A549 (cell line): ENCODE measurements around the gene IL17F. TPM values are rescaled to one million over a fixed set of nuclear protein-coding genes. Genes with fewer than 3 reads are reported as not detected.

Experiments used
- ATAC-seq, 2 experiments: fragments of 200-7000 bp in 1 of 2; fragments of >200 bp in 1 of 2; cut with Nextera tagmentation in 1 of 2; cut with Tn5 transposase in 1 of 2; 3 replicates each; pipeline versions ENCODE4 v1.8.0 to v1.9.1; 2018 to 2020; ENCODE audit warnings: mild to moderate bottlenecking in 1 of 2, moderate library complexity in 1 of 2
- CTCF ChIA-PET: fragments of 300-600 bp; sonication (Branson Sonifier 250); formaldehyde crosslinking; extraction: SDS; loops from one replicate; lab custom pipeline; 2021; ENCODE audit warnings: antibody characterized with exemption, inconsistent platforms; lab: Yijun Ruan, JAX
- POLR2A ChIA-PET: fragments of 350-600 bp; formaldehyde crosslinking; extraction: SDS; loops from one replicate; lab custom pipeline; 2021; ENCODE audit warnings: antibody characterized with exemption, inconsistent platforms; lab: Yijun Ruan, JAX
- DNase-seq, 2 experiments: peaks; one replicate each; pipeline versions ENCODE4 v3.0.0 to v3.0.0-alpha.2; 2011 to 2016; ENCODE audit warnings: low read depth in 1 of 2, low spot score in 1 of 2
- FAIRE-seq: peaks from 2 replicates; lab custom pipeline; 2011; peaks lifted over from hg19 to GRCh38; lab: Jason Lieb, UNC
- H3K27ac ChIP-seq, 2 experiments: fragments of >200 bp; sonication (Bioruptor Twin); formaldehyde crosslinking; 3 replicates each; pipeline ENCODE4 v1.5.1; 2016 to 2017
- H3K4me1 ChIP-seq: fragments of >200 bp; sonication (Bioruptor Twin); formaldehyde crosslinking; 3 replicates; pipeline ENCODE4 v1.6.1; 2016
- H3K4me2 ChIP-seq: fragments of >200 bp; sonication (Bioruptor Twin); formaldehyde crosslinking; 3 replicates; pipeline ENCODE4 v1.6.1; 2016
- H3K4me3 ChIP-seq: fragments of >200 bp; sonication (Bioruptor Twin); formaldehyde crosslinking; 3 replicates; pipeline ENCODE4 v1.5.1; 2016
- H3K9me3 ChIP-seq: fragments of >200 bp; sonication (Bioruptor Twin); formaldehyde crosslinking; 3 replicates; pipeline ENCODE4 v1.6.1; 2016
- ATOH8 ChIP-seq: fragments of 250-450 bp; sonication (Bioruptor Pico); IDR thresholded peaks from 2 replicates; pipeline ENCODE4 v1.5.0; 2020; ENCODE audit warnings: low read depth, mild to moderate bottlenecking, moderate library complexity
- BCL3 ChIP-seq: fragments of >200 bp; sonication (Bioruptor Twin); formaldehyde crosslinking; IDR thresholded peaks from 3 replicates; pipeline ENCODE4 v1.6.1; 2016
- CBX2 ChIP-seq: fragments of 200-600 bp; sonication (generic); IDR thresholded peaks from 2 replicates; pipeline ENCODE4 v1.6.1; 2016; ENCODE audit warnings: low read depth, mild to moderate bottlenecking, borderline replicate concordance
- CEBPB ChIP-seq, 2 experiments: fragments of >200 bp in 1 of 2; sonication (Bioruptor Twin) in 1 of 2; formaldehyde crosslinking in 1 of 2; IDR thresholded peaks; 2 replicates each; pipeline ENCODE4 v1.6.1; 2012 to 2016
- E2F6 ChIP-seq: IDR thresholded peaks from 2 replicates; pipeline ENCODE4 v1.6.1; 2012; ENCODE audit warnings: low read depth, borderline replicate concordance
- EHMT2 ChIP-seq: fragments of 200-600 bp; sonication (generic); IDR thresholded peaks from 2 replicates; pipeline ENCODE4 v1.6.1; 2016; ENCODE audit warnings: antibody characterized with exemption, low read depth, mild to moderate bottlenecking, moderate library complexity
- ELK1 ChIP-seq: fragments of 150-350 bp; IDR thresholded peaks from 2 replicates; pipeline ENCODE4 v1.6.1; 2014; ENCODE audit warnings: low read depth, mild to moderate bottlenecking, low read length
- EP300 ChIP-seq, 2 experiments: fragments of >200 bp; sonication (Bioruptor Twin); formaldehyde crosslinking; IDR thresholded peaks; 2 replicates in 1 of 2; 3 replicates in 1 of 2; pipeline ENCODE4 v1.6.1; 2016 to 2017
- FOSB ChIP-seq: fragments of 250-450 bp; sonication (Bioruptor Pico); IDR thresholded peaks from 2 replicates; pipeline ENCODE4 v1.5.0; 2020; ENCODE audit warnings: mild to moderate bottlenecking, moderate library complexity
- FOSL2 ChIP-seq, 2 experiments: fragments of 450-650 bp in 1 of 2; fragments of >200 bp in 1 of 2; sonication (Bioruptor Twin) in 1 of 2; formaldehyde crosslinking; IDR thresholded peaks; 2 replicates each; pipeline versions ENCODE4 v1.5.0 to v1.6.1; 2016 to 2020; ENCODE audit warnings: mild to moderate bottlenecking in 1 of 2, moderate library complexity in 1 of 2
- FOXS1 ChIP-seq: fragments of 250-450 bp; sonication (Bioruptor Pico); IDR thresholded peaks from 2 replicates; pipeline ENCODE4 v1.5.0; 2020; ENCODE audit warnings: mild to moderate bottlenecking, moderate library complexity
- GATA3 ChIP-seq: IDR thresholded peaks from 2 replicates; pipeline ENCODE4 v1.6.1; 2012; ENCODE audit warnings: borderline replicate concordance
- HEYL ChIP-seq: fragments of 250-450 bp; sonication (Bioruptor Pico); IDR thresholded peaks from 2 replicates; pipeline ENCODE4 v1.8.0; 2021; ENCODE audit warnings: mild to moderate bottlenecking, moderate library complexity
- HOXA7 ChIP-seq: fragments of 250-450 bp; sonication (Bioruptor Pico); IDR thresholded peaks from 2 replicates; pipeline ENCODE4 v1.5.0; 2020; ENCODE audit warnings: mild to moderate bottlenecking, moderate library complexity
- KDM5A ChIP-seq: fragments of 200-600 bp; sonication (generic); IDR thresholded peaks from 2 replicates; pipeline ENCODE4 v1.6.1; 2016; ENCODE audit warnings: antibody characterized with exemption, mild to moderate bottlenecking
- MAX ChIP-seq: IDR thresholded peaks from 2 replicates; pipeline ENCODE4 v1.6.1; 2012
- MAZ ChIP-seq: fragments of 150-350 bp; IDR thresholded peaks from 2 replicates; pipeline ENCODE4 v1.6.1; 2014; ENCODE audit warnings: antibody characterized with exemption, low read depth, low read length, borderline replicate concordance
- NR3C1 ChIP-seq: fragments of >200 bp; sonication (Bioruptor Twin); formaldehyde crosslinking; IDR thresholded peaks from 3 replicates; pipeline ENCODE4 v1.6.1; 2017
- POLR2A ChIP-seq: IDR thresholded peaks from 2 replicates; pipeline ENCODE4 v1.6.1; 2012; ENCODE audit warnings: mild to moderate bottlenecking, low read length
- REST ChIP-seq: fragments of 200-600 bp; sonication (generic); IDR thresholded peaks from 2 replicates; pipeline ENCODE4 v1.6.1; 2016; ENCODE audit warnings: antibody characterized with exemption, mild to moderate bottlenecking, moderate library complexity
- RFX5 ChIP-seq: fragments of 450-650 bp; IDR thresholded peaks from 2 replicates; pipeline ENCODE4 v1.7.1; 2014; ENCODE audit warnings: antibody characterized with exemption, mild to moderate bottlenecking, moderate library complexity
- SMC3 ChIP-seq: fragments of >200 bp; sonication (Bioruptor Twin); formaldehyde crosslinking; IDR thresholded peaks from 3 replicates; pipeline ENCODE4 v1.6.1; 2018; ENCODE audit warnings: inconsistent platforms
- TP53 ChIP-seq: fragments of 250-450 bp; sonication (Bioruptor Pico); IDR thresholded peaks from 2 replicates; pipeline ENCODE4 v1.5.0; 2021; ENCODE audit warnings: mild to moderate bottlenecking, moderate library complexity
- USF2 ChIP-seq: fragments of 450-650 bp; IDR thresholded peaks from 2 replicates; pipeline ENCODE4 v1.6.1; 2014; ENCODE audit warnings: antibody characterized with exemption
- ZC3H11A ChIP-seq: fragments of 450-650 bp; IDR thresholded peaks from 2 replicates; pipeline ENCODE4 v1.6.1; 2014; ENCODE audit warnings: antibody characterized with exemption, mild to moderate bottlenecking
- ZNF302 ChIP-seq: fragments of 250-450 bp; sonication (Bioruptor Pico); IDR thresholded peaks from 2 replicates; pipeline ENCODE4 v1.9.0; 2021; ENCODE audit warnings: inconsistent platforms, mild to moderate bottlenecking, moderate library complexity
- WGBS: methylation state at CpG from one replicate; pipeline ENCODE4 v1.1.6; 2017; ENCODE audit errors: missing lambda C conversion rate; 5-methylcytosine and 5-hydroxymethylcytosine counted together
- polyA plus RNA-seq, 4 experiments: library from polyadenylated mRNA; depleted of rRNA in 3 of 4; stranded (reverse); fragments of >200 nt; fragmentation: RNase III in 1 of 4; extraction: RNeasy Plus Mini Kit Qiagen cat#74134 plus additional on column Dnase treatment in 1 of 4; gene quantifications; 2 replicates in 3 of 4; 3 replicates in 1 of 4; pipeline ENCODE4 v1.2.3, GENCODE V29; 2011 to 2017

Gene IL17F
- polyA plus RNA-seq, 2 of the 4 experiments (the other 2 are of a cell fraction): not detected

- Histone ChIP-seq H3K4me1 (no peaks in the 10 kb centered on the region), H3K27ac (no peak overlapping the region), H3K9me3 (no peaks in the 10 kb centered on the region), H3K4me2 (no peak overlapping the region), H3K4me3 (no peak overlapping the region)
- TF ChIP-seq HOXA7 (CRISPR knock-in tag) (no peak), HEYL (no peak), POLR2A (no peak), KDM5A (no peak), ATOH8 (CRISPR knock-in tag) (no peak), E2F6 (no peak), ZNF302 (CRISPR knock-in tag) (no peak), ZC3H11A (no peak), CBX2 (no peak), RFX5 (no peak), EP300 (IDR thresholded peaks at IDR 0.05) (no peak)
- FAIRE-seq (no peak), ATAC-seq (no peak), DNase-seq (no peak)
- ChIA-PET CTCF (no interaction called here), POLR2A (no interaction called here)
- WGBS: 9% methylated on average over 3 of the region's 3 CpGs
Observed at GRCh38 chr6:52190409-52190808, 53.9 kb downstream of the IL17F start.

GRCh38 chr6:52189974-52190373 is 54.3 kb downstream of the IL17F start:
- H3K27ac ChIP-seq: no peak overlapping the region
- no peaks in the 10 kb centered on the region for H3K9me3 ChIP-seq
- no peak for ATAC-seq
- WGBS: 21% methylated on average over 2 of the region's 2 CpGs
- TF ChIP-seq GATA3 (no peak), TP53 (CRISPR knock-in tag) (no peak), NR3C1 (no peak), HOXA7 (CRISPR knock-in tag) (no peak), ELK1 (no peak), CEBPB (IDR thresholded peaks at IDR 0.05) (no peak), ZC3H11A (no peak), FOSL2 (IDR thresholded peaks at IDR 0.05) (no peak), FOSL2 (CRISPR knock-in tag; IDR thresholded peaks at IDR 0.05) (no peak), BCL3 (no peak), KDM5A (no peak), USF2 (no peak), EHMT2 (no peak), MAZ (no peak), FOSB (CRISPR knock-in tag) (no peak), MAX (no peak), REST (no peak), SMC3 (no peak), FOXS1 (CRISPR knock-in tag) (no peak)
- H3K4me1 ChIP-seq: no peaks in the 10 kb centered on the region
- H3K4me2 ChIP-seq: no peak overlapping the region
- DNase-seq: no peak
- FAIRE-seq: no peak
- ChIA-PET POLR2A (no interaction called here), CTCF (no interaction called here)
- H3K4me3 ChIP-seq: no peak overlapping the region
